ENCODE data around the gene CFAP97D1. TPM values are rescaled to one million over a fixed set of nuclear protein-coding genes. Genes with fewer than 3 reads are reported as not detected.

The CFAP97D1 gene
- total RNA-seq, 4 donors from 2014 or later = 0.12 TPM; not detected in 3

DNA sequence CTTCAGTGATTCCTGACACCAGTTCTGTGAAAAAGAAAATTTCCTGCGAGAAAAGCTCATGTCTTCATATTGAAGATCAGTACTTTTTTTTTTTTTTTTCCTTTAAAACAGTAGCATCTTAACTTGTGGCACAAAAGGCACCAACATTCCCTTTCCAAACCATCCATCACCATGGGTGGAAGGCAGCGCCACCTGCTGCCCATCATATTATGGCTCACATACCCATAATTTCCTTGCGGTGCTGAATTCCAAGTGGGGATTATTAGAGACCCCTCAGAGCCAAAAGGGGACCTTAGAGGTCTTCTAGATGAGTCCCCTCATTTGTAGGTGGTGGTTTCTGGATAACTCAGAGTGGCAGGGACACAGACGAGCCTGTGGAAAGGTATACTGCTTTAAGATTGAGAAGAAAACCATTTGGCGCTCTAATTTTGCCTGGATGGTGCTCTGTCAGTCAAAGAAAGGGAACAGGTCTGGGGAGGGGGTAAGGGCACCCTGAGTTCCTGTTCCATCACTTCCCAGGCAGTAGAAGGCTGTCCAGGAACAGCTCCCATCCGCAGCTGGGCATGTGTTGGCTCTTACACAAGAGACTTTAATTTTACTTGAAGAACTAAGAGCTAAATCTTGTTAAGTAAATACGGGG lies 13.7 kb upstream of the CFAP97D1 start:
- TF ChIP-seq, protein P1, sequence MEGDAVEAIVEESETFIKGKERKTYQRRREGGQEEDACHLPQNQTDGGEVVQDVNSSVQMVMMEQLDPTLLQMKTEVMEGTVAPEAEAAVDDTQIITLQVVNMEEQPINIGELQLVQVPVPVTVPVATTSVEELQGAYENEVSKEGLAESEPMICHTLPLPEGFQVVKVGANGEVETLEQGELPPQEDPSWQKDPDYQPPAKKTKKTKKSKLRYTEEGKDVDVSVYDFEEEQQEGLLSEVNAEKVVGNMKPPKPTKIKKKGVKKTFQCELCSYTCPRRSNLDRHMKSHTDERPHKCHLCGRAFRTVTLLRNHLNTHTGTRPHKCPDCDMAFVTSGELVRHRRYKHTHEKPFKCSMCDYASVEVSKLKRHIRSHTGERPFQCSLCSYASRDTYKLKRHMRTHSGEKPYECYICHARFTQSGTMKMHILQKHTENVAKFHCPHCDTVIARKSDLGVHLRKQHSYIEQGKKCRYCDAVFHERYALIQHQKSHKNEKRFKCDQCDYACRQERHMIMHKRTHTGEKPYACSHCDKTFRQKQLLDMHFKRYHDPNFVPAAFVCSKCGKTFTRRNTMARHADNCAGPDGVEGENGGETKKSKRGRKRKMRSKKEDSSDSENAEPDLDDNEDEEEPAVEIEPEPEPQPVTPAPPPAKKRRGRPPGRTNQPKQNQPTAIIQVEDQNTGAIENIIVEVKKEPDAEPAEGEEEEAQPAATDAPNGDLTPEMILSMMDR (IDR thresholded peaks at IDR 0.05) = peak in 3 of 4 experiments; percentile 74 to 81 (median 77)
- TF ChIP-seq EP300 (IDR thresholded peaks at IDR 0.05) = no peak
- ATAC-seq = peak; percentile 48
- H3K4me1 ChIP-seq = peaks cover 0 to 25% (median 3%) of the 10 kb centered on the region in 3 donors
- H3K36me3 ChIP-seq = peaks cover 0 to 55% of the 10 kb centered on the region in 2 donors
- 18 to 61% methylated on average over 3 to 6 of the region's 7 CpGs for WGBS, 2 donors (ENCODE audit: low coverage in 1 of 2)
- H3K4me3 ChIP-seq = no peak overlapping the region
- H3K9me3 ChIP-seq = no peaks in the 10 kb centered on the region
- peak overlapping the region in 2 of 4 donors; percentile 1 to 26 for H3K27ac ChIP-seq
- H3K27me3 ChIP-seq = no peaks in the 10 kb centered on the region

GRCh38 chr17:43767053-43767712 lies 13.1 kb upstream of the CFAP97D1 start:
- Histone ChIP-seq H3K4me3 (no peak overlapping the region), H3K27ac (peak overlapping the region in 2 of 4 donors; percentile 1 to 26), H3K9me3 (no peaks in the 10 kb centered on the region), H3K4me1 (peaks cover 0 to 27% (median 3%) of the 10 kb centered on the region in 3 donors), H3K27me3 (no peaks in the 10 kb centered on the region), H3K36me3 (peaks cover 0 to 62% of the 10 kb centered on the region in 2 donors)
- TF ChIP-seq POLR2A (IDR thresholded peaks at IDR 0.05) (no peak), POLR2AphosphoS5 (IDR thresholded peaks at IDR 0.05) (no peak), EP300 (IDR thresholded peaks at IDR 0.05) (no peak)
- TF ChIP-seq, protein P1 (IDR thresholded peaks at IDR 0.05) = no peak
- WGBS, 2 donors (ENCODE audit: low coverage in 1 of 2) = 67 to 88% methylated on average over 3 of the region's 6 CpGs
- ATAC-seq = no peak

DNA sequence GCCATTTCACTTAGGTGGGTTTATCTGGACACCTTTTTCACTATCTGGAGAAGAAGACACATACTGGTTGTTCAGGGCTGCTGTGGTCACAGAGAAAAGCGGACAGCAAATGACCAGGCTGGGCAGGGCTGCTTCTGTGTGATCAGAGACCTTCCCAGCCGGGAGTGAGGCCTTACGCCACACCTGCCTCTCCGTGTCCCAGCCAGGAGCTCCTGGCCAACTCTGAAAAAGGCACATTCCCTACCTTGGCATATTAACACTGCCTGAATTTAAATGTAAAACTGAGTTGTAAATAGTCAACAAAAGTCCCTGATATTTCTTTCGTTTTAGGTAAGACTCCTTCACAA lies 12.5 kb upstream of the CFAP97D1 start:
- TF ChIP-seq POLR2AphosphoS5 (IDR thresholded peaks at IDR 0.05) = no peak
- peak overlapping the region in 1 of 4 donors; percentile 15 for H3K27ac ChIP-seq
- peaks cover 0 to 67% of the 10 kb centered on the region in 2 donors for H3K36me3 ChIP-seq
- ATAC-seq = no peak
- no peaks in the 10 kb centered on the region for H3K9me3 ChIP-seq
- peaks cover 0 to 32% (median 3%) of the 10 kb centered on the region in 3 donors for H3K4me1 ChIP-seq
- no peaks in the 10 kb centered on the region for H3K27me3 ChIP-seq
- 50 to 69% methylated on average over 2 to 5 of the region's 5 CpGs for WGBS, 2 donors (ENCODE audit: low coverage in 1 of 2)
- no peak overlapping the region for H3K4me3 ChIP-seq

- H3K4me1 ChIP-seq = peaks cover 0 to 34% (median 3%) of the 10 kb centered on the region in 3 donors
- no peaks in the 10 kb centered on the region for H3K9me3 ChIP-seq
- peaks cover 0 to 74% of the 10 kb centered on the region in 2 donors for H3K36me3 ChIP-seq
- H3K4me3 ChIP-seq = no peak overlapping the region
- no peaks in the 10 kb centered on the region for H3K27me3 ChIP-seq
- peak; percentile 66 for ATAC-seq
- no peak for TF ChIP-seq POLR2AphosphoS5 (IDR thresholded peaks at IDR 0.05)
- no peak for TF ChIP-seq POLR2A (IDR thresholded peaks at IDR 0.05)
- no peak for TF ChIP-seq EP300 (IDR thresholded peaks at IDR 0.05)
- TF ChIP-seq, protein P1 (IDR thresholded peaks at IDR 0.05) = no peak
- peak overlapping the region in 2 of 4 donors; percentile 19 to 26 for H3K27ac ChIP-seq
- 49 to 81% methylated on average over 2 to 5 of the region's 9 CpGs for WGBS, 2 donors (ENCODE audit: low coverage in 1 of 2)
Observed at GRCh38 chr17:43768382-43768781, 11.9 kb upstream of the CFAP97D1 start.

DNA sequence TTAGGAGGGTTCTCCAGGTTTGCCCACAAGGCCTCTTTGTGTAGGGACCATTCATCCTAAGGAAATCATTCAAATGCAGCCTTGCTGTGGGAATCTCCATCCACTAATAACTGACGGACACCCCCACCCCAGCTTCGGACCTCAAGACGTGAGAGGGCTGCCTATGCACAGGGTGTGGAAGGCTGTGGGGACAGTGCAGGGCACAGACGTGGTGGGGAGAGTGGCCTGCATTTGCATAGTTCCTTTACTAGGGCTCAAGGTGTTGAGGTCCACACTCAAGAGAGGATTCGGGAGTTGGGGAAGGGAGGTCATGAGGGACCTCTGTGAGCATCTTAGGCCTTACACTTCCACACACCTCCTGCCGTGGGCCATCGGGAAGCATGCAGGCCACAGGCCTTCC lies 11.3 kb upstream of the CFAP97D1 start:
- no peak for TF ChIP-seq POLR2A (IDR thresholded peaks at IDR 0.05)
- TF ChIP-seq, protein P1 (IDR thresholded peaks at IDR 0.05) = no peak
- no peak for TF ChIP-seq EP300 (IDR thresholded peaks at IDR 0.05)
- no peak for TF ChIP-seq POLR2AphosphoS5 (IDR thresholded peaks at IDR 0.05)
- ATAC-seq = no peak
- no peaks in the 10 kb centered on the region for H3K9me3 ChIP-seq
- H3K36me3 ChIP-seq = peaks cover 0 to 80% of the 10 kb centered on the region in 2 donors
- peak overlapping the region in 3 of 4 donors; percentile 19 to 43 (median 26) for H3K27ac ChIP-seq
- no peaks in the 10 kb centered on the region for H3K27me3 ChIP-seq
- no peak overlapping the region for H3K4me3 ChIP-seq
- WGBS, 2 donors (ENCODE audit: low coverage in 1 of 2) = 76 to 90% methylated on average over 2 to 5 of the region's 7 CpGs
- H3K4me1 ChIP-seq = peaks cover 0 to 34% (median 3%) of the 10 kb centered on the region in 3 donors

Measured in gastroesophageal sphincter (tissue), 4 donors.